KOPT-K1 (cell line): ENCODE data around the gene ATP10B.
"Not testable (repeated sequence)": the region's sequence is repeated elsewhere in the genome, so short reads cannot be mapped to it uniquely, and the experiment has no call there.

ENCODE experiments used
- H3K27ac ChIP-seq: fragments of 200-600 bp; sonication (generic); 2 replicates; pipeline ENCODE4 v1.5.1; 2016; ENCODE audit warnings: antibody characterized with exemption, mild to moderate bottlenecking, low read depth, low read length; ENCODE audit not compliant: poor library complexity, severe bottlenecking
- H3K36me3 ChIP-seq: fragments of 200-600 bp; sonication (generic); 2 replicates; pipeline ENCODE4 v1.5.1; 2017; ENCODE audit warnings: antibody characterized with exemption, mild to moderate bottlenecking, low read length, moderate library complexity; ENCODE audit not compliant: insufficient read depth
- H3K9me3 ChIP-seq: fragments of 200-600 bp; sonication (generic); 2 replicates; pipeline ENCODE4 v1.5.1; 2017; ENCODE audit warnings: antibody characterized with exemption, low read length, mild to moderate bottlenecking; ENCODE audit not compliant: insufficient read depth, poor library complexity, severe bottlenecking

The ATP10B gene

GRCh38 chr5:160852049-160852448 lies at the start of gene ATP10B:
Gene ATP10B (minus strand): TSS chr5:160852211. CDS start chr5:160688074, 164,137 bp downstream.
- Histone ChIP-seq H3K36me3 (no peaks in the 10 kb centered on the region), H3K9me3 (no peaks in the 10 kb centered on the region), H3K27ac (no peak within 1 kb of the TSS)

GRCh38 chr5:160901656-160902055 lies 49.6 kb upstream of the ATP10B start:
- H3K36me3 ChIP-seq, result no peaks in the 10 kb centered on the region
- no peaks in the 10 kb centered on the region for H3K9me3 ChIP-seq
- no peak overlapping the region for H3K27ac ChIP-seq

- no peak overlapping the region for H3K27ac ChIP-seq
- H3K36me3 ChIP-seq, result no peaks in the 10 kb centered on the region
- H3K9me3 ChIP-seq, result no peaks in the 10 kb centered on the region
Measured at GRCh38 chr5:160899735-160900134, 47.7 kb upstream of the ATP10B start.

- not testable (repeated sequence) for H3K36me3 ChIP-seq, H3K27ac ChIP-seq, H3K9me3 ChIP-seq
Measured at GRCh38 chr5:160893180-160893964, 41.4 kb upstream of the ATP10B start.

- Histone ChIP-seq H3K9me3 (no peaks in the 10 kb centered on the region), H3K27ac (no peak overlapping the region), H3K36me3 (no peaks in the 10 kb centered on the region)
Measured at GRCh38 chr5:160887780-160888179, 35.8 kb upstream of the ATP10B start.

GRCh38 chr5:160873560-160874200 lies 21.7 kb upstream of the ATP10B start:
- H3K27ac ChIP-seq, result not testable (repeated sequence)

GRCh38 chr5:160869989-160870521 lies 18.0 kb upstream of the ATP10B start:
- H3K27ac ChIP-seq, result no peak overlapping the region
- no peaks in the 10 kb centered on the region for H3K9me3 ChIP-seq
- H3K36me3 ChIP-seq, result no peaks in the 10 kb centered on the region

More at GRCh38 chr5:160873560-160874200, 21.7 kb upstream of the ATP10B start:
- H3K36me3 ChIP-seq, H3K9me3 ChIP-seq: not testable (repeated sequence)

- Histone ChIP-seq H3K9me3 (peaks cover 4% of the 10 kb centered on the region), H3K27ac (no peak overlapping the region), H3K36me3 (no peaks in the 10 kb centered on the region)
Measured at GRCh38 chr5:160867976-160868375, 16.0 kb upstream of the ATP10B start.

GRCh38 chr5:160851451-160851850 lies 560 bp downstream of the ATP10B start:
- Histone ChIP-seq H3K36me3 (no peaks in the 10 kb centered on the region), H3K27ac (no peak overlapping the region), H3K9me3 (no peaks in the 10 kb centered on the region)

GRCh38 chr5:160850421-160850820 lies 1.6 kb downstream of the ATP10B start:
- Histone ChIP-seq H3K9me3 (no peaks in the 10 kb centered on the region), H3K36me3 (no peaks in the 10 kb centered on the region)

GRCh38 chr5:160847526-160848085 lies 4.4 kb downstream of the ATP10B start:
- H3K36me3 ChIP-seq, result no peaks in the 10 kb centered on the region
- H3K9me3 ChIP-seq, result no peaks in the 10 kb centered on the region
- no peak overlapping the region for H3K27ac ChIP-seq

More at GRCh38 chr5:160850421-160850820, 1.6 kb downstream of the ATP10B start:
- no peak overlapping the region for H3K27ac ChIP-seq

GRCh38 chr5:160846642-160847041 lies 5.4 kb downstream of the ATP10B start:
- no peaks in the 10 kb centered on the region for H3K36me3 ChIP-seq
- no peak overlapping the region for H3K27ac ChIP-seq
- H3K9me3 ChIP-seq, result no peaks in the 10 kb centered on the region

GRCh38 chr5:160844177-160844576 lies 7.8 kb downstream of the ATP10B start:
- no peaks in the 10 kb centered on the region for H3K36me3 ChIP-seq
- no peaks in the 10 kb centered on the region for H3K9me3 ChIP-seq
- H3K27ac ChIP-seq, result no peak overlapping the region

GRCh38 chr5:160843240-160843639 lies 8.8 kb downstream of the ATP10B start:
- no peaks in the 10 kb centered on the region for H3K36me3 ChIP-seq

More at GRCh38 chr5:160843240-160843639, 8.8 kb downstream of the ATP10B start:
- H3K9me3 ChIP-seq, result no peaks in the 10 kb centered on the region
- no peak overlapping the region for H3K27ac ChIP-seq
